ENCODE measurements around the gene ELOB.

Gene ELOB

DNA sequence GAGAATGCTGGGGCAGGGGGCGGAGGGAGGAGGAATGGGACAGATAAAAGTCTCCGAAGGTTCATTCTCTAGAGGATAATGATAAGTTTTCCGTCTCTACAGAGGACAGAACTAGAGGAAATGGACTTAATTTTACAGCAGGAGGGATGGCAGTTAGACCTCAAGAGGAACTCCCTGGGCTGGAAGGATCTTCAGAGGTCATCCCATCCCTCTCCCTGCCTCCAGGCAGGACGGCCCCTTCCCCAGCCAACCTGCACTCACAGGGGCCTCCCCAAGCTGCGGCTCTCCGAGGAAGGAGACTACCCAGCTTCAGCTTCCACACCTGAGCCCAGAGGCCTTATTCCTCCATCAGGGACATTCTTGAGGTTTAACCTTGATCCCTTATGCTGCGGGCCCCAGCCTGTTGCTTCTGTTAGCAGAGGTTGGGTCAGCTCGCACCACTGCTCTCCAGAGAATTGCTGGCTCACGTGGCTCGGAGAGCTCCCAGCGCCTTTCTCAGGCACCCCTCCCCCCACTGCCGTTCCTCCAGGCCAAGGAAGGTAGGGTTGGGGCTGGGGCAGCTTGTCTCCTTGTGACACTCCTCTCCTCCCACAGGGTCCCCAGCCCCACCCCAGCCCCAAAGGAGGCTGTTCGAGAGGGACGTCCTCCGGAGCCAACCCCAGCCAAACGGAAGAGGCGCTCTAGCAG, 8.5 kb downstream of the ELOB start:
- Histone ChIP-seq H3K79me2 (peaks cover 49% of the 10 kb centered on the region), H3K36me3 (ENCODE audit: control insufficient read depth, insufficient read depth, low read length) (no peaks in the 10 kb centered on the region), H3K9ac (no peak overlapping the region), H3K27me3 (ENCODE audit: control insufficient read depth, insufficient read depth, low read length) (no peaks in the 10 kb centered on the region), H3K4me1 (no peaks in the 10 kb centered on the region), H2AFZ (no peak overlapping the region), H3K9me3 (ENCODE audit: control insufficient read depth, low read length) (no peaks in the 10 kb centered on the region), H3K4me2 (ENCODE audit: low read length) (no peak overlapping the region), H3K27ac (no peak overlapping the region), H3K4me3 (ENCODE audit: low read depth, low read length) (no peak overlapping the region)
- TF ChIP-seq, protein P1, sequence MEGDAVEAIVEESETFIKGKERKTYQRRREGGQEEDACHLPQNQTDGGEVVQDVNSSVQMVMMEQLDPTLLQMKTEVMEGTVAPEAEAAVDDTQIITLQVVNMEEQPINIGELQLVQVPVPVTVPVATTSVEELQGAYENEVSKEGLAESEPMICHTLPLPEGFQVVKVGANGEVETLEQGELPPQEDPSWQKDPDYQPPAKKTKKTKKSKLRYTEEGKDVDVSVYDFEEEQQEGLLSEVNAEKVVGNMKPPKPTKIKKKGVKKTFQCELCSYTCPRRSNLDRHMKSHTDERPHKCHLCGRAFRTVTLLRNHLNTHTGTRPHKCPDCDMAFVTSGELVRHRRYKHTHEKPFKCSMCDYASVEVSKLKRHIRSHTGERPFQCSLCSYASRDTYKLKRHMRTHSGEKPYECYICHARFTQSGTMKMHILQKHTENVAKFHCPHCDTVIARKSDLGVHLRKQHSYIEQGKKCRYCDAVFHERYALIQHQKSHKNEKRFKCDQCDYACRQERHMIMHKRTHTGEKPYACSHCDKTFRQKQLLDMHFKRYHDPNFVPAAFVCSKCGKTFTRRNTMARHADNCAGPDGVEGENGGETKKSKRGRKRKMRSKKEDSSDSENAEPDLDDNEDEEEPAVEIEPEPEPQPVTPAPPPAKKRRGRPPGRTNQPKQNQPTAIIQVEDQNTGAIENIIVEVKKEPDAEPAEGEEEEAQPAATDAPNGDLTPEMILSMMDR (IDR thresholded peaks at IDR 0.05): no peak

DNA sequence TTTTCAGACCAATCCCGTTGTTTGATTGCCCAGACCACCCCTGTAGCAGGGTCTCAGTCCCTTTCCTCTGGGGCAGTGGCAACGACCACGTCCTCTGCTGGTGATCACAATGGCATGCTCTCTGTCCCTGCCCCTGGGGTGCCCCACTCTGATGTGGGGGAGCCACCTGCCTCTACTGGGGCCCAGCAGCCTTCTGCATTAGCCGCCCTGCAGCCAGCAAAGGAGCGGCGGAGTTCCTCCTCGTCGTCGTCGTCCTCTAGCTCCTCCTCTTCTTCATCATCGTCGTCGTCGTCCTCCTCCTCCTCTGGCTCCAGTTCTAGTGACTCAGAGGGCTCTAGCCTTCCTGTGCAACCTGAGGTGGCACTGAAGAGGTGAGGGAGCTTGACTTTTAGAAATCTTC, 9.2 kb downstream of the ELOB start:
- TF ChIP-seq, protein P1 (IDR thresholded peaks at IDR 0.05): no peak
- Histone ChIP-seq H3K27me3 (ENCODE audit: control insufficient read depth, insufficient read depth, low read length) (no peaks in the 10 kb centered on the region), H3K36me3 (ENCODE audit: control insufficient read depth, insufficient read depth, low read length) (no peaks in the 10 kb centered on the region), H3K9ac (no peak overlapping the region), H3K4me2 (ENCODE audit: low read length) (no peak overlapping the region), H3K9me3 (ENCODE audit: control insufficient read depth, low read length) (no peaks in the 10 kb centered on the region), H3K4me3 (ENCODE audit: low read depth, low read length) (no peak overlapping the region), H3K27ac (no peak overlapping the region), H2AFZ (no peak overlapping the region), H3K4me1 (no peaks in the 10 kb centered on the region), H3K79me2 (peaks cover 49% of the 10 kb centered on the region)

DNA sequence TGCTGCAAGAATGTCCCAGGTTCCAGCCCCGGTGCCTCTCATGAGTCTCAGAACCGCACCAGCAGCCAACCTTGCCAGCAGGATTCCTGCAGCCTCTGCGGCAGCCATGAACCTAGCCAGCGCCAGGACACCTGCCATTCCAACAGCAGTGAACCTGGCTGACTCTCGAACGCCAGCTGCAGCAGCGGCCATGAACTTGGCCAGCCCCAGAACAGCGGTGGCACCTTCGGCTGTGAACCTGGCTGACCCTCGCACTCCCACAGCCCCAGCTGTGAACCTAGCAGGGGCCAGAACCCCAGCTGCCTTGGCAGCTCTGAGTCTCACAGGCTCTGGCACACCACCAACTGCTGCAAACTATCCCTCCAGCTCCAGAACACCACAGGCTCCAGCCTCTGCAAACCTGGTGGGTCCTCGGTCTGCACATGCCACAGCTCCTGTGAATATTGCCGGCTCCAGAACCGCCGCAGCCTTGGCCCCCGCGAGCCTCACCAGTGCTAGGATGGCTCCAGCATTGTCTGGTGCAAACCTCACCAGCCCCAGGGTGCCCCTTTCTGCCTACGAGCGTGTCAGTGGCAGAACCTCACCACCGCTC, 9.8 kb downstream of the ELOB start:
- H3K36me3 ChIP-seq (ENCODE audit: control insufficient read depth, insufficient read depth, low read length): no peaks in the 10 kb centered on the region
- TF ChIP-seq, protein P1 (IDR thresholded peaks at IDR 0.05): no peak
- no peak overlapping the region for H3K4me2 ChIP-seq (ENCODE audit: low read length)

DNA sequence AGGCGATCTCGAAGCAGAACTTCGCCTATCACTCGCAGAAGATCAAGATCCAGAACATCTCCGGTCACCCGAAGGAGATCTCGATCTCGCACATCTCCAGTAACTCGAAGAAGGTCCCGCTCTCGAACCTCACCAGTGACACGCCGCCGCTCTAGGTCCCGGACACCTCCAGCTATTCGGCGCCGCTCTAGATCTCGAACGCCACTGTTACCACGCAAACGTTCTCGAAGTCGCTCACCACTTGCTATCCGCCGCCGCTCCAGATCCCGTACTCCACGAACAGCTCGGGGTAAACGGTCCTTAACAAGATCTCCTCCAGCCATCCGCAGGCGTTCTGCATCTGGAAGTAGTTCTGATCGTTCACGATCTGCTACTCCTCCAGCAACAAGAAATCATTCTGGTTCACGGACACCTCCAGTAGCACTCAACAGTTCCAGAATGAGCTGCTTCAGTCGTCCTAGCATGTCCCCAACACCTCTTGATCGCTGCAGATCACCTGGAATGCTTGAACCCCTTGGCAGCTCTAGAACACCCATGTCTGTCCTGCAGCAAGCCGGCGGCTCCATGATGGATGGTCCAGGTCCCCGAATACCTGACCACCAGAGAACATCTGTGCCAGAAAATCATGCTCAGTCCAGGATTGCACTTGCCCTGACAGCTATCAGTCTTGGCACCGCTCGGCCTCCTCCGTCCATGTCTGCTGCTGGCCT, 10.5 kb downstream of the ELOB start:
- H3K9ac ChIP-seq: no peak overlapping the region
- no peaks in the 10 kb centered on the region for H3K36me3 ChIP-seq (ENCODE audit: control insufficient read depth, insufficient read depth, low read length)
- no peak overlapping the region for H3K4me2 ChIP-seq (ENCODE audit: low read length)
- no peak overlapping the region for H2AFZ ChIP-seq
- no peak overlapping the region for H3K4me3 ChIP-seq (ENCODE audit: low read depth, low read length)
- peaks cover 59% of the 10 kb centered on the region for H3K79me2 ChIP-seq
- no peak overlapping the region for H3K27ac ChIP-seq
- H3K27me3 ChIP-seq (ENCODE audit: control insufficient read depth, insufficient read depth, low read length): no peaks in the 10 kb centered on the region
- H3K4me1 ChIP-seq: no peaks in the 10 kb centered on the region
- H3K9me3 ChIP-seq (ENCODE audit: control insufficient read depth, low read length): no peaks in the 10 kb centered on the region
- TF ChIP-seq, protein P1 (IDR thresholded peaks at IDR 0.05): no peak

More for the DNA sequence above, 9.8 kb downstream of the ELOB start:
- no peaks in the 10 kb centered on the region for H3K9me3 ChIP-seq (ENCODE audit: control insufficient read depth, low read length)
- no peaks in the 10 kb centered on the region for H3K27me3 ChIP-seq (ENCODE audit: control insufficient read depth, insufficient read depth, low read length)
- H3K9ac ChIP-seq: no peak overlapping the region
- no peak overlapping the region for H3K4me3 ChIP-seq (ENCODE audit: low read depth, low read length)
- no peak overlapping the region for H2AFZ ChIP-seq
- peaks cover 54% of the 10 kb centered on the region for H3K79me2 ChIP-seq
- H3K27ac ChIP-seq: no peak overlapping the region
- H3K4me1 ChIP-seq: no peaks in the 10 kb centered on the region

All from parathyroid adenoma (tissue), 2 donors.